GM12892 (cell line): ENCODE results near the gene CDC14C.

ENCODE experiments used
- DNase-seq: peaks from one replicate; pipeline ENCODE4 v3.0.0; 2011; ENCODE audit not compliant: insufficient read length
- FAIRE-seq: peaks from 2 replicates; lab custom pipeline; 2011; peaks lifted over from hg19 to GRCh38; lab: Jason Lieb, UNC
- POLR2A ChIP-seq: IDR thresholded peaks from 2 replicates; pipeline ENCODE4 v1.6.1; 2011; ENCODE audit warnings: low read depth, low read length, control low read depth
- POLR2AphosphoS5 ChIP-seq: IDR thresholded peaks from 2 replicates; pipeline ENCODE4 v1.6.1; 2011; ENCODE audit warnings: low read depth, low read length, control low read depth
- TAF1 ChIP-seq: IDR thresholded peaks from 2 replicates; pipeline ENCODE4 v1.6.1; 2011; ENCODE audit warnings: low read depth, mild to moderate bottlenecking, control low read depth, low read length, borderline replicate concordance

CDC14C gene

DNA sequence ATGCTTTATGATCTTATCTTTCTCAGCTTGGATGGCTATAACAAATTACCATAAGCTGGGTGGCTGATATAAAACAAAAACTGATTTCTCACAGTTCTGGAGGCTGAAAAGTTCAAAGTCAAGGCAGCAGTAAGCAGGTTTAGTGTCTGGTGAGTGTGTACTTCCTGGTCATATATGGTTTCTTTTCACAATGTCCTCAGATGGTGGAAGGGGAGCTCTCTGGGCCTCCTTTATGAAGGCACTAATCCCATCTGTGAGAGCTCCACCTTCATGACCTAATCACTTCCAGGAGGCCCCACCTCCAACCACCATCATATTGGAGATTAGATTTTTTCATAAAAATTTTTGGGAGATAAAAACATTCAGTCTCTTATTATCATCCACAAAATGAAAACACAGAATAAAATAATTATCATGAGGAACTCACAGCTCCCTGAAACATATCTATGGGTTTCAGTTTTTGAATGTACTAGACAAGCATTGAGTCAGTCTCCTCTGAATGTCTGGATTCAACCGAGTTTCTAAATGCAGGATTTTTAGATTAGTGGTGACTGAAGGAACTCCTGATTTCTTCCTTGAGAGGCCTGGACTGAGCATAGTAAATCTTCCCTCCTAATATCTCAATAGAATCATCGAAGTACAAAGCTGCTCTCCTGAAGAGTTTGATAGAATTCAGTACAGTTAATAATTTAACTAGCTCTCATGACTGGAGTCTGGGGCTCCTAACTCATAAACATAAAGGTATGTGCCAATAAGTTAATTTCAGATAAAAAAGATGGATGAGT lies 8.0 kb downstream of the CDC14C start:
- TF ChIP-seq POLR2AphosphoS5 (no peak), POLR2A (no peak), TAF1 (no peak)
- no peak for FAIRE-seq
- no peak for DNase-seq

DNA sequence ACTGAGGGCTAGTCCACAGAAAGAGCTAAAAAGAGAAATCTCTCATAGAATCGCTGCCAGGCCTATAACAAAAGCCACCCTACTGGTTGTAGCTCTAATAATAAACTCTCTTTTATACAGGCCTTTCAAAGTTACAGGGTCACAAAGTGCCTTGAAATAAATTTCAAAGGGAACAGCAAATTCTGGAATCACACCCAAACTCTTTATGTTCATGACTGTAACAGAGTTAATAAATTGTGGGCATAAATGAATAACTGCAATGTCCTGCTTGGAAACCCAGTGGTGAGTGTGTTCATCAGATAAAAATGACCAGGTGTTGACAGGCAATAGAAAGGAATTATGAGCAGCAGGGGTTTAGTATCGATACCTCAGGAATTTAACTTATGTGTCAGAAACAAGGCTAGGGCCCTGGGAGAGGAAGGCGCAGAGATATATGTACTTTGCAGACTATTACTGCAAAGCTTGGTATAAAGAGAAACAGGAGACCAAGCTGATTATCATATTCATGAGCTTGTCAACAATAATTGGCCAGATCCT lies 9.3 kb downstream of the CDC14C start:
- DNase-seq: no peak
- no peak for FAIRE-seq
- no peak for TF ChIP-seq POLR2A
- no peak for TF ChIP-seq POLR2AphosphoS5
- TF ChIP-seq TAF1: no peak

DNA sequence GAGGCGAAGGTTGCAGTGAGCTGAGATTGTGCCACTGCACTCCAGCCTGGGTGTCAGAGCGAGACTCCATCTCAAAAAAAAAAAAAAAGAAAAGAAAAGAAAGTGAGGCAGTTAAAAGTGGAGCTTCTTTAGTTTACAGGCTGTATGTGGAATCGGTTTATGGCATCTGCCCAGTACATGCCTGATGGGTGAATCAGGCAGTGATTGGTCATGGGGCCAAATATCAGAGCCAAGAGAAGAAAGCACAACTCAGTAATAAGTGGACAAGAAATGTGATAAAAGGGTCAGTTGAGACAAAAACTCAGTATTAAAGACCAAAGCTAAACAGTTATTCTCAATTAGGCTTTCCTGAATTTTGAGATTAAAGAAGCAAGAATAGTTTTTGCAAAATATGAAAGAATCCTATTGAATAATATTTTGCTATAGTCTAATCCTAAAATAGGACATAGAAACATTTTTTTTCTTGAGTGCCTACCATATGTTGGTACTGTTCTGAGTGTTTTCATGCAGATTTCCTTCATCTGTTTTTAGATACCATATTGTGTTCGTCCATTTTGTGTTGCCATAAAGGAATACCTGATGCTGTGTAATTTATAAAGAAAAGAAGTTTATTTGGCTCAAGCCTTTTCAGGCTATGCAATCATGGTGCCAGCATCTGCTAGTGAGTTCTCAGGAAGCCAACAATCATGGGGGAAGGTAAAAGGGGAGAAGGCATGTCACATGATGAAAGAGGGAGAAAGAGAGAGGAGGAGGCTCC lies 14.4 kb downstream of the CDC14C start:
- FAIRE-seq: no peak
- no peak for DNase-seq
- TF ChIP-seq TAF1: no peak
- no peak for TF ChIP-seq POLR2AphosphoS5
- TF ChIP-seq POLR2A: no peak

DNA sequence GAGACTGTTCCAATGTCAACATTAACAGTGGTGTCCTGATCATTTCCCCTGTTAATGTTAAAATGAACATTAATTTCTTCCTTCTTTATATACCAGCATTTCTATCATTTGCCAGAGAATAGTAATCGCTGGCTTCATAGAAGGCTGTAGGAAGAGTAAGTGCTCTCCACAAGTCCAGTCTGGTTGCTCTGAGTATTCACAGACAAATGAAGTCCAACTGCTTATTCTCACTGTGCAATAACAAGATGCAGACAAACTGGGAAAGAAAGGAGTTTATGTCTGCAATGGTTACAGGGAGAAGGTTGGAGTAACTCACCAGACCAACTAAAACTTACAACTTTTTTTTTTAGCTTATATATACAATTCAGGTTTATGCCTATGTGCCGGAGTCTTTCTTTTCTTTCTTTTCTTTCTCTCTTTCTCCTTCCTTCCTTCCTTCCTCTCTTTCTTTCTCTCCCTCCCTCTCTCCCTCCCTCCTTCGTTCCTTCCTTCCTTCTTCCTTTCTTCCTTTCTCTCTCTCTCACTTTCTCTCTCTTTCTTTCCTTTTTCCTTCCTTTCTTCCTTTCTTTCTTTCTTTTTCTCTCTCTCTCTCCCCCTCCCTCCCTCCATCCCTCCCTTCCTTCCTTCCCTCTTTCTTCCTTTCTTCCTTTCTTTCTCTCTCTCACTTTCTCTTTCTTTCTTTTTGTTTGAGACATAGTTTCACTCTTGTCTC lies 19.1 kb downstream of the CDC14C start:
- no peak for FAIRE-seq
- no peak for TF ChIP-seq POLR2AphosphoS5
- no peak for TF ChIP-seq TAF1
- no peak for TF ChIP-seq POLR2A
- no peak for DNase-seq

DNA sequence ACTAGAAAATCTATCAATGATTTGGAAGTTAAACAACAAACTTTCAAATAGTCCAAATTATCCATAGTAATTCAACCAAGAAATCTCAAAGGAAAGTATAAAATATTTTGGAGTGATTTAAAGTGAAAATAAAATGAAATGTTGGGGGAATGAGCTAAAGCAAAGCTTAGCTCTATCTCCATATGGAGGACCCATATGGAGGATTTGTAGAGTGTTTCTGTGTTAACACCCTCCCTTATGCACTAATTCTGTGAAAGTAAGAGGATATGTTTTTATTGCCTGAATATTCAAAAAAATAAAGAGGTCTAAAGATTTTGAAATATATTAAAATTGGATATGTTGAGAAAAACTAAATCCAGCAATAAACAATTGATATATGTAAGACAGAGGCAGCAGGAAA lies 31.6 kb downstream of the CDC14C start:
- TF ChIP-seq POLR2A (no peak), POLR2AphosphoS5 (no peak), TAF1 (no peak)
- DNase-seq (no peak), FAIRE-seq (no peak)

DNA sequence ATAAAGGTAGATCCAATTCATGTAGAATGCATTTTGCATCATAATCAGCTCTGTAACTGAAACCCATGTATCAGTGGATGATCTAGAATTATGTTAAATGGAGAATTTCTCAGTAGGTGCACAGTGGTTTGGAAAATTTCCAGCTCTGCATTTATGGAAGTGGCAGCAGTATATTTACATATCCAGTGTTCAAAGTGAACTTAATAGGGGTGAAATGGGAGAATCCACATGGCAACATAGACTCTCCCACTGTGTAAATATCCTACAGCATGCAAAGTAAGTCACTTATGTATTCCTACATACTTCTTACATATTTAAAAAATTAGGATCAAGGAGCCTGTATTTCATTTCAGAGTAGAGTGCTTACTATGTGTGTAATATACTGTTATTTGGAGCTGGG lies 35.3 kb downstream of the CDC14C start:
- DNase-seq: no peak

DNA sequence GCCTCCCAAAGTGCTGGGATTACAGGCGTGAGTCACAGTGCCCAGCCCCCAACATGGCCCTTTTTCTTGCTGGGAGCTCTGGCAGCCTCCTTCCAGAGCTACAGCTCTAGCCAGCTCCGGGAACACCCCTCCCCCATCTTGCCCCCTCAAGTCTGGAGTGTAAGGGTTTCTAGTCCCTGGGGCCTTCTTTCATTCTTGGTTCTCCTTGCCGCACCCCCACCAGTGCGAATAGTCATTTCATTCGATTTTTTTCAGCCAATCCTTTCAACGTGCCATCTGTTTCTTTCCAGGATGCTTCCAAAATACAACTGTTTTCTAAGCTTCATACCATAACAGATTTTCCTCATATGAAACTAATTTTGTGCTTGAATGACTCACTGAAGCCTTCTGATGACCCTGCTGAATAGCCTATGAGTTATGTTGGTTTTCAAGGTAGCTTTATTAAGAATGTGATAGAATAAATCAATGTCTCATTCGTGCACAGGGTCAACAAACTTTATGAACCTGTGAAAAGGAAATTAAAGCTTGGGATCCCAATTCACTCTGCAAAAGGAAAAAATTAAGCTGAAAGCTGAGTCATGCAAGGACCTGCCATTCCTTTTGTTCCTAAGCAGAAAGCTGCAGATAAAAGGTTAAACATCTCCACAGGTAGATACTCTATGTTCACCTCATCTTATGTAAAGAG lies 38.6 kb downstream of the CDC14C start:
- TF ChIP-seq TAF1 (no peak), POLR2A (no peak), POLR2AphosphoS5 (no peak)
- no peak for DNase-seq
- no peak for FAIRE-seq

More for the DNA sequence above, 35.3 kb downstream of the CDC14C start:
- FAIRE-seq: no peak
- TF ChIP-seq POLR2AphosphoS5 (no peak), POLR2A (no peak), TAF1 (no peak)

DNA sequence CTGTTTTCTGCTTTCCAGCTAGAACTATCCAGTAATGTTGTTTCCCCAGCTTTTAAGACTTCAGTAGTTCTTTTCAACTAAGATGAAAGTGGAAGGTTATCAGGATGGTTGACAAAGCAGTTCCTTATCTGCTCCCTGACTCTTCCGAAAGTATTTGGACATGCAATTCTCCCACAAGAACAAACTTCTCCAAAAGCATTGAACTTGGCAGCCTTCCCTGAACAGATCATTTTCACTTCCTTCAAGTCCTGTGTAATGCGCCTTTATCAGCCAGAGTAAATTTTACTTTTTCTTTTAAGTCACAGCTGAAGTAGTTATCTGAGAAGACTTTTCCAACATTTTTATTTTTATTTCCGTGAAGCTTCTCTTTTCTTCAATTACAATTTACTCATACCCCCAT lies 39.7 kb downstream of the CDC14C start:
- DNase-seq: no peak
- TF ChIP-seq POLR2AphosphoS5 (no peak), TAF1 (no peak), POLR2A (no peak)
- no peak for FAIRE-seq

DNA sequence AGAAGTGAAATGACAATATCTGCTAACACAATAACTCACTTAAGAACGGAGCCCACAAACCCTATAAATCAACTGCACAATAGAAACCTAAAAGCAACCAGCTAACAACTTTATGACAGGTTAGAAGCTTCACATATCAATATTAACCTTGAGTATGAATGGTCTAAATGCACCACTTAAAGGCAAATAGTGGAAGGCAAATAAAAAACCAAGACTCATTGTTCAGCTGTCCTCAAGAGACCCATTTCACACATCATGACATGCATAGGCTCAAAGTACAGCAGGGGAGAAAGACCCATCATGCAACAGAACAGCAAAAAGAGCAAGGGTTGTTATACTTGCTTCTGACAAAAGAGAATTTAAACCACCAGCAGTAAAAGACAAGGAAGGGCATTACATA lies 46.8 kb downstream of the CDC14C start:
- TF ChIP-seq TAF1: no peak
- TF ChIP-seq POLR2AphosphoS5: no peak
- no peak for TF ChIP-seq POLR2A
- FAIRE-seq (no peak), DNase-seq (no peak)

DNA sequence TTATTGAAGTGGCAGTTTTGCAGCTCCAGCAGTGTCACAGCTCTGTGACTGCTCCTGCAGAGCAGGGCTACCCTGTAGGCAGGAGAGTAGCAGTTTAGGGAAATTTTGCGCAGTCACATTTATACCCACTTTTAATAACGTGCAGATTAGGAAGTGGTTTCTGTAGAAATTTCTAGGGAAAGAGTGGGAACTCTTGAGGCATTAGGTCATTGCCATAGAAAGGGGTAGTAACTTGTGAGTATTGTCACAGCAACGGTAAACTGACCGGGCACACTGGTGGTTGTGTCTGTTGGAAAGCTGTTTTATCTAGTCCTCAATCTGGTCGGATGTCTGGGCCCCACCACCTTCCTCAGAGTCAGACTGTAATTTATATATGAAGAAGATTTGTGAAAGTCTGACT lies 51.9 kb downstream of the CDC14C start:
- TF ChIP-seq POLR2AphosphoS5 (no peak), POLR2A (no peak), TAF1 (no peak)
- FAIRE-seq: no peak
- no peak for DNase-seq
